SKM-1 treated with dmso at 0.1 percent for 144 hours (cell line): ENCODE results near the gene TMEM156.
"Not testable (repeated sequence)": the region's sequence is repeated elsewhere in the genome, so short reads cannot be mapped to it uniquely, and the experiment has no call there.

Source experiments
- DNase-seq: peaks from one replicate; lab custom pipeline; 2025; ENCODE audit not compliant: unreplicated experiment; lab: John Stamatoyannopoulos, UW

TMEM156 gene

DNA sequence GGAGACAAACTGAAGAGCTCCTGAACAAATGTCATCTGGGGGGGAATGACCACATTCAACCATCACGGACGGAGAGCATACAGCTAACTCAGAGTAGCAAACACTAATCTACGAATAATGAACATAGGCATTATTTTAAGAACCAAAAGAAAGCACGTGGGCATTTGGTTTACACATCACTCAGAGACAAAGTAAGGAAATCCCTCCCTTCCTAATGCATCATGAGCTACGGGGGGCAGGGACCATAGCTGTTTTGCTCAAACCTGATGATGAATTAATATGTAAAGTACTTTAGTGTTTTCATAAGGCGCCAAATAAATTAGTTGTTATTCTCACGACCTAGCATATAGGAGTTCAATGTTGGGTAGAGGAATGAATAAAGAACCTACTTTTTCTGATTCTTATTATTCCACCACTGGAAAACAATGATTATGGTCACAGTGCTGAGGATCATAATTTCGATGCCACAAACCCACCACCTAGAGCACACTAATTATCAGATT, 11.7 kb upstream of the TMEM156 start:
- no peak for DNase-seq

DNA sequence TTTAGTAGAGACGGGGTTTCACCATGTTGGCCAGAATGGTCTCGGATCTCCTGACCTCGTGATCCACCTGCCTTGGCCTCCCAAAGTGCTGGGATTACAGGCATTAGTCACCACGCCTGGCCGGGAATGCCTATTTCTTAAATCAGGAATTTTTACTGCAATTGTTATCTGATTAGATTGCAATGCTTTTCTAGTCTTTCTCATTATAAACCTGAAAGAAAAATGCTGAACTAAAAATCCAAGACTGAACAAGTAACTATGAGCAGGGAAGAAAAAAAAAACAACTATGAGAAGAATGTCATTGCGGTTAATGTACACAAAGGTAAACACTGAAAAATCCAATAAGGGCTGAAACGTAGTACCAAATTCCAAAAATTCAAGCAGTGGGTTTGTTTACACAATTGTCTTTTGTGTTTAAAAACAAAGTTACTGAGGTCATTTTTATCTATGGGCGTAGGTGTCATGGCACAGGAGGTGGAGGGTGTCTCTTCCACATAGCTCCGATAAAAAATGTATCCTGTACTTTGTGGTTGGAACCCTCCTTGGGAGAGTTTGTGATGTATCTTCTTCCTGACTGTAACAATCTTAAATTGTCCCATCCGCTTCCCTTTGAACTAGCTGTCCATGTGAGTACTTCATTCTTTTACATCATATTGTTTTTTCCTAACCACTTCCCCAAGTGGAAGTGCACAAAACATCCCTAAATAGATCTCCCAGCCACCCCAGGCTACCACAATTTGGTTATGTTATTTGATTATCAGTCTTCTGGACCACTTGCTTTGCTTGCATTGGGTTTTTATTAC, 11.1 kb upstream of the TMEM156 start:
- peak; percentile 19 for DNase-seq

DNA sequence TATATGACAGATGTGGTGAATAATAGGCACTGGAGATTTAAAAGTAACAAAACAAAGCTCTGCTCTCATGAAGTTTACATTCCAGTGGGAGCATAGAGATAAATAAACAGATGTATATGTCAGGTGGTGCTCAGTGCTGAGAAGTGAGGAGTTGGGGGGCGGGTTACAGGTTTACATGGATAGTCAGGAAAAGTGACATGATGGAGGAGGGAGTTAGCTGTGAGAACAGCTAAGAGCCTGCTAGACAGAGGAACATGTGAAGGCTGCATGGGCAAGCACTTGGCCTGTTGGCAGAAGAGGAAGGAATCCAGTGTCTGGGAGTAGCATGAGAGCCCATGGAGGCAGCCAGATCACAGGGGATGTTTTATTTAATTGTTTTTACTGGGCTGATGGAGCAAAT, 10.2 kb upstream of the TMEM156 start:
- DNase-seq: no peak

DNA sequence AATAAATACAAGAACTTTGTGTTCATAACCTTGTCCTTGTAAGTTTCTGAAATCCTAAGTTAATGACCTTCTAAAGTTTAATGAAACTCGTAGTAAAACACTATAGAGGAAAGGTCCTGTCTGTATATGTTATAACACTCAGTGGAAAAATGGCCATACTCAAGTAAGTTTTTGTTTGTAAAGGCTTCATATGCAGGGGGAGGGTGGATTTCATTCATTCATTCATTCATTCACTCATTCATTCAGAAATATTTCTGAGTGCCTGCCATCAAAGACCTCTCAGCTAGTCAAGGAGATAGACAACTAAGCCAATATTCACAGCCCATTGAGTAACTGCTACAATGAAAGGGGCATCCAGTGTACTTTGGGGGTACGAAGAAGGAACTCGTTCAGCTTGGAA, 6.9 kb upstream of the TMEM156 start:
- DNase-seq: no peak

DNA sequence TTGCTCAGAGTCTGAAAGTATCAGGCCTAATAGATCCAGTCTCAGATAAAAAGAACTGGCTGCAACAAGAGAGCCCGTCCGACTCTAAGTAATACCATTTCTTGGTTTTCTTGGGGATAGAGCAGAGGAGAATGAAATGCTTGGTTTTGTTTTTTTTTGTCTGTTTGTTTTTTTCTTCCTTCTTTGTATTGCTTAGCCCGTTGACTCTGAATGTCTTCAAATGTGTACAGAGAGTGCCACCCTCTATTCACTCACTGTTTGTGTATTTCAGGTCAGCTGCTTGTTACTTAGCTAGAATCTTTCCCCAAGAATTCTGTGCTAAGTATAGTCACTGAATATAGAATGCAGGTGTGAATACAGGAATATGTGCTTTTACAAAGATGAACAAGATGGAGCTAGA, 5.7 kb upstream of the TMEM156 start:
- no peak for DNase-seq

DNA sequence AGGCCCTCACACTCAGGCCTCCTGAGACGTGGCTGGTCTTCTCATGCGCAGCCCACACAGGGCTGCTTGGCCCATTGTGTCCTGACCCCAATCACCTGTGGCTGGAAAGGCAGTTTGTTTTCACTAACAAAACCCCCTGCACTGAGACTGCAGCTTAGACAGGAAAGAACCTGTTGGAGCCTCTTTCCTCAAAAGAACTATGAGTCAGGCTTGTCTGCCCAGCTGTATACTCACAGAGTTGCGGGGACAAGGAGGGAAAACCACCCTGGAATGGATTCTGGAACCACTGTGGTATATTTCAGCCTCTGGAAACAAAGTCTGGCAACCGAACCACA, 5.2 kb upstream of the TMEM156 start:
- DNase-seq: no peak

DNA sequence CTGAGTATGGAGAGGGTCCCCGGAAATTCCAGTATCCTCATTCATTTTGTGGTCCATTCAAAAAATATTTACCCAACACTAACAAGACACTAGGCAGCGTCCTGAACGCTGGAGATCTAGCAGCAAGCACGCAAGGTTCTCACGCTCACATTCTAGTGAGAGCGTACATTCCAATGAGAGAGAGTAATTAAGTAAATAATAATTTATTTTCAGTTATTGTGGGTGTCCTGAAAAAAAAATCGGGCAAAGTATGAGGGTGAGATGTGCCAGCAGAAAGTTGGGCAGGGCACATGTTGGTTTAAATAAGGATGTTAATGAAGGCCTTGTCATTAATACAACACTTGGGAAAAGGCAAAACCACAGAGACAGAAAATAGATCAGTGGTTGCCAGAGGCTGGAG, 4.0 kb upstream of the TMEM156 start:
- DNase-seq: no peak

DNA sequence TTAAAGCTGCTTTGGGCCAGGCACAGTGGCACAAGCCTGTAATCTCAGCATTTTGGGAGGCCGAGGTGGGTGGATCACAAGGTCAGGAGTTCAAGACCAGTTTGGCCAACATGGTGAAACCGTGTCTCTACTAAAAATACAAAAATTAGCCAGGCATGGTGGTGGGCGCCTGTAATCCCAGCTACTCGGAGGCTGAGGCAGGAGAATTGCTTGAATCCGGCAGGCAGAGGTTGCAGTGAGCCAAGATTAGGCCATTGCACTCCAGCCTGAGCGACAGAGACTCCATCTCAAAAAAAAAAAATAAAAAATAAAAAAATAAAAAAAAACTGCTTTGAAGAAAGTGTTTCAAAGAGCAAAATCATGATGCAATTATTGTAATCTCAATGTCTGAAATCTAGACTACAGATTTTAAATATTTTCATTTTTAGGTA, 604 bp downstream of the TMEM156 start:
- DNase-seq: peak; percentile 7

DNA sequence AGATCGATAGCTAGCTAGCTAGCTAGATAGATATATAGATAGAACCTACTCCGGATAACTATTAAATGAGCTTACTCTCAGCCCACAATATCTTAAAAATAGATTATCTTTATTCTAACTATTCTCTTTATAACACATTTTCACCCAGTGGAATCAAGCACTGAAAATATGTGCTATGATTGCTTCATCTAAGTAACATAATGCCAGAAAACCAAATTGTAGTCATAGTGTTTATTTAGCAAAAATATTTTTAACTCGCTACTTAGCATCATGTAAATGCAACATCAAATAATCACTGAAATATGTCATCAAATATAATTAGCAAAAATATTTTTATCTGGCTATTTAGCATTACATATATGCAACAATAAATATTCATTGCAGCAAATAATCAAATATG, 1.5 kb downstream of the TMEM156 start:
- no peak for DNase-seq

DNA sequence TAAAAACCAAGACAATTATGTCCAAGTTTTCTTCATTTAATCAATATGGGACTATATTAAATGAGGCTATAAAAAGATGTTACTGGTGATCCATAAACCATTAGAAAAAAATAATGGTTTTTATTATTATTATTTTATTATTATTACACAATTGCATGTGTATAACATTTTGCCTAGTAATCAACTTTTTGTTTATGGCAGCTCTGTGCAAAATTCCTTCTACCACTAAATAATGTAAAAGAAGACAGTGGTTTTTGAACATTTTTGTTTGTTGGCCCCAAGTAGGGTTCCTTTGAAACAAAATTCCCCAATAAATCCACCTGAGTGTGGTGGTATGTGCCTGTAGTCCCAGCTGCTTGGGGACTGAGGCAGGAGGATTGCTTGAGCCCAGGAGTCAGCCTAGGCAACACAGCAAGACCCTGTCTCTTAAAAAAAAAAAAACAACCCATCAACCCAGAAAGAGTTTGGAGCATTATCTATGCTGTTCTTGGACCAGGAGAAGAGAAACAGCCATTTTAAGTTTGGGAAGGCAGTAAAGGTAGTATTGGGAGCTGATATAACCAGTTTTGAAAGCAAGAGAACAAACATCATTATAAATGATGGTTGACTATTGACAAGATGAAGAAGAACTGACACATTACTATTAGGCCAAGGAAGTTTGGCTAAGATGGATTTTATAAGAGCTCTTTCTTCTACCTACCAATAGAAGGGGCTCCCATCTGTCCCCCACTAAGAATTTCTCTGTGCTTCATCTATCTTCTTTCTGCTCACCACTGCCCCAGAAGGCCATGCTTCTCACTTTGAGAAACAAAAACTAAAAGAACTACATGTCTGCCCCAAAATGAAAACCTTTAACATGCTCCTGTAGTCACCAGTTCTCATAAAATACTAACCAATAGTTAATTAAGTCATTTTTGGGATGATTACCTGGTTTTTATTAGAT, 2.2 kb downstream of the TMEM156 start:
- no peak for DNase-seq

DNA sequence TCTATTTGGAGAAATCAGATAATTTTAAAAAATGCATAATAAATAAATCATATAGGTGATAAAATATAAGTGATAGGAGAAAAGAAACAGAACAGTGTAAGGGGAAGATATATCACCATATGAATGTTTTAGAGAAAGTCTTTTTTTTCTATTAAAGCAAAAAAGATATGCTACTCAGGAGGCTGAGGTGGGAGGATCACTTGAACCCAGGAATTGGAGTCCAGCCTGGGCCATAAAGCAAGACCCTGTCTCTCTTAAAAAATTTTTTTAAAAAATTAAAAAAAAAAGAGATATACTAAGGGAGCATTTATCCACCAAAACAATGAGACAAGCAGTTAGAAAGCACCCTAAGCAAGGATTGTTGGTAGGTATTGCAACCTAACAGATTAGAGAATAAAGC, 6.1 kb downstream of the TMEM156 start:
- DNase-seq: no peak

DNA sequence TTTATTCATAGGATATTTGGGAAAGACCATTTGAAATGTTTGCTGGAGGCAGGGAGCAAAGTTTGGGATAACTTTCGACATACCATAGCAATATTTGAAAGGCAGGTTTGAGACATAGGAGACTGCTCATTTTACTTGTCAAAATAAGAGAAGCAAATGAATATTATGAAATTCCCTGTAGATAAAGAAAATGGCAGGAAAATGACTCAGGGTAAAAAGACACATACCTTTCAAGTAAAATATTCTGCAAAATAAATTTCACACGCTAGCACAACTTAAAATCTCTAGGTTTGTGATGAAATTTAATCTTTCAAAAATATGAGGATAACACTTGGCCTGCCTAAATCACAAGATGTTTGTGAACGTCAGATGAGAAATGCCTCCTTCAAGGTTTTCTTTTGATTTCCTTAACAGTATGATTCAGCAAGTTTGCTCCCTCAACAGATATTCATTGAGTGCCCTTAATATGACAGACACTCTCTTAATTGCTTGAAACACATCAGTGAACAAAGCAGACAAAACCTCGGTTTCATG, 6.6 kb downstream of the TMEM156 start:
- DNase-seq: no peak

DNA sequence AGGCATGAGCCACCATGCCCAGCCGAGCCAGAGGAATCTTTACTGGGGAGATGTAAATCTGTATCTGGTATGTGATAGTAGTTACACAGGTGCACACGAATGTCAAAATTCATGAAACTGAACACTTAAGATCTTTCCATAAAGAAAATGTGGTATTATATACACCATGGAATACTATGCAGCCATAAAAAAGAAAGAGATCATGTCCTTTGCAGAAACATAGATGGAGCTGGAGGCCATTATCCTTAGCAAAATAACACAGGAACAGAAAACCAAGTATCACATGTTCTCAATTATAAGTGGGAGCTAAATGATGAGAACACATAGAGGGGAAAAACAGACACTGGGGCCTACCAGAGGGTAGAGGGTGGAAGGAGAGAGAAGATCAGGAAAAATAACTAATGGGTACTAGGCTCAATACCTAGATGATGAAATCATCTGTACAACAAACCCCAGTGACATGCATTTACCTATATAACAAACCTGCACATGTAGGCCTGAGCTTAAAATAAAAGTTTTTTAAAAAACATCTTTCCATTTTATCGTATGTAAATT, 7.8 kb downstream of the TMEM156 start:
- DNase-seq: no peak

DNA sequence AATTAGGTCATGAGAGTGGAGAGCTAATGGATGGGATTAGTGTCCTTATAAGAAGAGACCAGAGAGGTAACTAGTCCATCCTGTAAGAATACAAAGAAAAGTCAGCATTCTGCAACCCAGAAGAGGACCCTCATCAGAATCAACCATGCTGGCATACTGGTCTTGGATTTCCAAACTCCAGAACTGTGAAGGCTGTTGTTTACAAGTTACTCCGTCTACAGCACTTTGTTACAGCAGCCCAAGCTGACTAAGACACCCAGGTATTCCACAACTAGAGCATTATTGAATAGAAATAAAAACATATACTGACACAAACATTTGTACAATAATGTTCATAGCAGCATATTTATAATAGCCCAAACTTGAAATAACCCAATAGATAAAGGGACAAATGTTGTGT, 9.2 kb downstream of the TMEM156 start:
- DNase-seq: no peak

DNA sequence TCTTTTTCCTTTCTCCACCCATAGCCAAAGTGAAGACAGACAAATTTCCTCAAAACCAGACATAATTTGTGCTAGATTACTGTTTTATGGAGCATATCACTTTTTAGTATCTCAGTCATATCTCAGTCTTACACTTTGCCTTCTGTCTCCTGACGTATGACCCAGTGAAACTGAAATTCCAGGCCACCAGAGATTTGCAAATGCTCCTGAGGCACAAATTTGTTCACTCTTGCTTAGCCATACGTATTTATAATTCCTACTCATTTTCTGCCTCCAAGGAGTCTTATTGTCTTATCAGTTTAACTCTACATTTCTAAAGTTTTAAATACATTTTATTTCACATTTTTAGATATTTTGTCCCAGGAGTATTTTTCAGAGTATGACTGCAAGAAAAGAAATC, 10.0 kb downstream of the TMEM156 start:
- DNase-seq: no peak

DNA sequence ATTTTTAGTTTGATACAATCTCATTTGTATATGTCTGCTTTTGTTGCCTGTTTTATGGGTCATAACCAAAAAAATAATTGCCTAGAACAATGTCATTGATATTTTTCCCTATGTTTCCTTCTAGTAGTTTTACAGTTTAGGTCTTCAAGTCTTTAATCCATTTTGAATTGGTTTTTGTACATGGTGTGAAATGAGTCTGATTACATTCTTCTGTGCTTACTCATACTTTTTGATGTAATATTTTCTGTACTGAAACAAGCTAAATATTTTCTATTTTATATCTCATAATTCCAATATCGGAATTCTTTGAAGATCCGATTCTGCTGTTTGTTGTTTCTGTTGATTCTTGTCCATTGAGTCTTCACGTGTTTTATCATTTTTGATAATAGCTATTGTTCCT, 10.6 kb downstream of the TMEM156 start:
- no peak for DNase-seq

DNA sequence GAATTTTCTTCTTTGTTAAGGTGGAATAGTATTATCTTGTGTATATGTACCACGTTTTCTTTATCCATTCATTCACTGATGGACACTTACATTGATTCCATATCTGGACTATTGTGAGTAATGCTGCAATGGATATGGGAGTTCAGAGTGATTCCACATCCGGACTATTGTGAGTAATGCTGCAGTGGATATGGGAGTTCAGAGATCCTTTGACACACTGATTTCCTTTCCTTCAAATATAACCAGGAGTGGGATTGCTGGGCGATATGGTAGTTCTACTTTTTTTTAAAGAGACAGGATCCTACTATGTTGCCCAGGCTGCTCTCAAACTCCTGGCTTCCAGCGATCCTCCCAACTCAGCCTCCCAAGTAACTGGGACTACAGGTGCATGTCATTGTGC, 12.1 kb downstream of the TMEM156 start:
- no peak for DNase-seq

DNA sequence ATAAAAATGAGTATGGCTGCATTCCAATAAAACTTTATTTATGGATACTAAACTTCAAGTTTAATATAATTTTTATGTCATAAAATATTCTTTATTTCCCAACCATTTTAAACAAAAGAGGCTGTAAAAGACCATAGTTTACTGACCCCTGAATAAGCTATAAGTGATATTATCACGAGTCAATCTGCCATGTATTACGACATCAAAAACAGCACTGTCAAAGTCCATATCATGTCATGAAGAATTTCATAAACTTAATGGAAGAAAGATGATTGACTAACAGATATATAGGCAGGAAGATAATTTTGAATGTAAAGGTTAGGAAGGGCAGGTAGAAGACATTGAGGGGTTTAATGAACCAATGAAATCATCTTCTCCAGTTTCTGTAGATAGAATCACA, 18.2 kb downstream of the TMEM156 start:
- DNase-seq: no peak

DNA sequence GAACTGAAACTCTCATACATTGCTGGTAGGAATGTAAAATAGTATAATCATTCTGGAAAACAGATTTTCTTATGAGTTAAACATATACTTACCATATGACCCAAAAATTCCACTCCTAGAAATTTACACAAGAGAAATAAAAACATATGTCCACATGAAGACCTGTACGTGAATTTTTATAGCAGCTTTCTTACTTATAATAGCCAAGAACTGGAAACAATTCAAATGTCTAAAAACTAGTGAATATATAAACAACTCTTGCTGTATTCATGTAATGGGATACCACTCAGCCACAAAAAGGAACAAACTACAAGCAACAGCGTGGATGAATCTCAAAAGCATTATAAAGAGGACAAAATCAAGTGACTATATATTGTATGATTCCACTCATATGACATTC, 27.5 kb downstream of the TMEM156 start:
- DNase-seq: no peak

DNA sequence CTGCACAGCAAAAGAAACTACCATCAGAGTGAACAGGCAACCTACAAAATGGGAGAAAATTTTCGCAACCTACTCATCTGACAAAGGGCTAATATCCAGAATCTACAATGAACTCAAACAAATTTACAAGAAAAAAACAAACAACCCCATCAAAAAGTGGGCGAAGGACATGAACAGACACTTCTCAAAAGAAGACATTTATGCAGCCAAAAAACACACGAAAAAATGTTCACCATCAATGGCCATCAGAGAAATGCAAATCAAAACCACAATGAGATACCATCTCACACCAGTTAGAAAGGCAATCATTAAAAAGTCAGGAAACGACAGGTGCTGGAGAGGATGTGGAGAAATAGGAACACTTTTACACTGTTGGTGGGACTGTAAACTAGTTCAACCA, 30.2 kb downstream of the TMEM156 start:
- not testable (repeated sequence) for DNase-seq

DNA sequence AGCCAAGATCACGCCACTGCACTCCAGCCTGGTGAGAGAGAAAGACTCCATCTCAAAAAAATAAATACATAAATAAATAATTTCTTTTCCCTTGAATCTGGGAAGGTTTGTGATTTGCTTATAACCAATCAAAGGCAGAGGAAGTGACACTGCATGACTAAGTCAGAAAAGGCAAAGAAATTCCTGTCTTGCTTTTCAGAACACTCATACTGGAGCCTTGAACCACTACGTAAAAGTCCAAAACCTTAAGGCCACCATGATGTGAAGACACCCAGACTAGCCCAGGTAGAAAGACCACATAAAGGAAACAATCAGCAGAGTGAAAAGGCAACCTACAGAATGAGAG, 36.6 kb downstream of the TMEM156 start:
- no peak for DNase-seq

DNA sequence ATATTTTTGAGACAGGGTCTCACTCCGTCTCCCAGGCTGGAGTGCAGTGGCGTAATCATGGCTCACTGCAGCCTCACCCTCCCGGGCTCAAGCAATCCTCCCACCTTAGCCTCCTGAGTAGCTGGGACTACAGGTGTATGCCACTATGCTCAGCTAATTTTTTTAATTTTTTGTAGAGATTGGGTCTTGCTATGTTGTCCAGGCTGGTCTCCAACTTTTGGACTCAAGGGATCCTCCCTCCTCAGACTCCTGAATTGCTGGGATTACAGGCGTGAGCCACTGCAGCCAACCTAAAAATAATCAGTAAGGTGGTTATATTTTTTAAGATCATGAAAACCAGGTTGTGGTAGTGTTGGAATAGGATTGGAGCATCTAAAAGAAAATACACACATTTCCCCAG, 38.1 kb downstream of the TMEM156 start:
- DNase-seq: no peak
